ENCODE results near the gene CD28.

- TF ChIP-seq CTCF (conservative IDR thresholded peaks at IDR 0.05 in 1 of 2, IDR thresholded peaks at IDR 0.05 in 1 of 2; ENCODE audit: low read depth in 1 of 2, low read length in 2 of 2) (no peak), EZH2 (IDR thresholded peaks at IDR 0.05; ENCODE audit: low read length, missing control alignments) (no peak)
These were observed 24.4 kb downstream of the CD28 start for GRCh38 chr2:203730883-203731282.
